Vagina (tissue), 2 donors: ENCODE data around the gene CFDP1. TPM values are rescaled to one million over a fixed set of nuclear protein-coding genes. Genes with fewer than 3 reads are reported as not detected.
A peak's percentile ranks its signal among the peaks of the same experiment; 100 is the strongest.

Source experiments
- DNase-seq, 2 donors: peaks; one replicate each; pipeline ENCODE4 v3.0.0-alpha.2; 2017; ENCODE audit errors: extremely low spot score in 2 of 2
- H3K27ac ChIP-seq: fragments of 200-600 bp; sonication (generic); one replicate; pipeline ENCODE4 v1.5.1; 2019
- H3K27me3 ChIP-seq: fragments of 200-600 bp; sonication (generic); one replicate; pipeline ENCODE4 v1.5.1; 2019
- H3K36me3 ChIP-seq, 2 donors: fragments of 200-600 bp; sonication (generic); one replicate each; pipeline ENCODE4 v1.5.1; 2017 to 2019
- H3K4me1 ChIP-seq: fragments of 200-600 bp; sonication (generic); one replicate; pipeline ENCODE4 v1.5.1; 2019
- H3K4me3 ChIP-seq, 2 donors: fragments of 200-600 bp; sonication (generic); 1 replicate in 1 of 2; 2 replicates in 1 of 2; pipeline ENCODE4 v1.5.1; 2016 to 2019
- H3K9me3 ChIP-seq: fragments of 200-600 bp; sonication (generic); one replicate; pipeline ENCODE4 v1.5.1; 2019
- POLR2A ChIP-seq, 2 donors: fragments of 450-650 bp; IDR thresholded peaks; one replicate each; pipeline ENCODE4 v1.6.1; 2017; ENCODE audit warnings: antibody characterized with exemption in 2 of 2, mild to moderate bottlenecking in 2 of 2, moderate library complexity in 2 of 2
- POLR2AphosphoS5 ChIP-seq, 2 donors: sonication (generic); formaldehyde crosslinking; IDR thresholded peaks; one replicate each; pipeline ENCODE4 v1.9.0; 2017; ENCODE audit warnings: antibody characterized with exemption in 2 of 2, mild to moderate bottlenecking in 2 of 2, low read depth in 1 of 2; ENCODE audit not compliant: insufficient read depth in 1 of 2
- intact Hi-C: fragments of 100-400 bp; cut with DNase I; formaldehyde crosslinking; loops from one replicate; pipeline ENCODE4 v1.15.1; 2023
- total RNA-seq: library from RNA; depleted of rRNA; stranded (reverse); fragments of >200 nt; gene quantifications from one replicate; pipeline ENCODE4 v1.2.3, GENCODE V29; 2016
- TF ChIP-seq, protein P1 (sequence below), 3 experiments: fragments of 450-650 bp in 2 of 3; fragments of 200-600 bp in 1 of 3; sonication (generic) in 1 of 3; IDR thresholded peaks; one replicate each; pipeline ENCODE4 v1.5.1; 2017 to 2019; ENCODE audit warnings: antibody characterized with exemption in 3 of 3, mild to moderate bottlenecking in 2 of 3, moderate library complexity in 2 of 3

Gene CFDP1
- total RNA-seq, 1 donor from 2014 or later: 45.7 TPM

DNA sequence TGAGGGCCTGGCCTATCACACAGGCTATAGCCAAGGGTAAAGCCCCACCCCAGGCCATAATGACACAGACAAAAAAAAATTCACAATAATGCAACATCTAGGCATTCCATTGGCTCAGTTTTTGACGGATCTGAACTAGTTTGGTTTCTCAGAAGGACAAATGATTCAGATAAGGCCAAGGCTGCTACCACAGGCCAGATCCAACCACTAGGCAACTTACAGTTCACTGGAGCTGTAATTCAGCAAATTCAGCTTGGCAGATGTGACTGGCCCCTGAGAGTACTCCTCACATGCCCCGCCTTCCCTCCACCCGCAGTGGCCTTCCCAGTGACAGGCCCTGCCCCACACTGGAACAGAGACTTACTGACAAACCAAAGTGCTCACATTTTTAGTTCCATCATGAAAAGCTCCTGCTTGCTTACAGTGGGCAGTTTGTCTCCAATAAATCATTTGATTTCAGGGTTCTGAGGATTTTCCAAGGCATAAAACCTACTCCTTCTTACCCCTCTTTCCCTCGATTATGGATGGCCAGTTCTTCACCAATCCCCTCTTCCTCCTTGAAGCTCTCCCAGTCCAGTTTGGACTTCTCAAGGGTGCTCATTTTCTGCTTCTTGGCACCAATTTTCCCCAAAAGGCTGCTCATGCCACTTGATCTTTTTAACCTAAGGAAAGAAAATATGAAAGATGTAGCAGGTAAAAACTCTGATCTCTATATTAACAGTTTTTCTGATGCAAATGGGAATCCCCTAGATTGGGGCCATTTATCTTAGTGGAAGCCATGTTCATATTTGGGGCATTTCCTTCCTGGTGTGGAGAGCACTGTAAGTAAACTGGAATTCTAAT lies 128.6 kb downstream of the CFDP1 start:
- TF ChIP-seq, protein P1, sequence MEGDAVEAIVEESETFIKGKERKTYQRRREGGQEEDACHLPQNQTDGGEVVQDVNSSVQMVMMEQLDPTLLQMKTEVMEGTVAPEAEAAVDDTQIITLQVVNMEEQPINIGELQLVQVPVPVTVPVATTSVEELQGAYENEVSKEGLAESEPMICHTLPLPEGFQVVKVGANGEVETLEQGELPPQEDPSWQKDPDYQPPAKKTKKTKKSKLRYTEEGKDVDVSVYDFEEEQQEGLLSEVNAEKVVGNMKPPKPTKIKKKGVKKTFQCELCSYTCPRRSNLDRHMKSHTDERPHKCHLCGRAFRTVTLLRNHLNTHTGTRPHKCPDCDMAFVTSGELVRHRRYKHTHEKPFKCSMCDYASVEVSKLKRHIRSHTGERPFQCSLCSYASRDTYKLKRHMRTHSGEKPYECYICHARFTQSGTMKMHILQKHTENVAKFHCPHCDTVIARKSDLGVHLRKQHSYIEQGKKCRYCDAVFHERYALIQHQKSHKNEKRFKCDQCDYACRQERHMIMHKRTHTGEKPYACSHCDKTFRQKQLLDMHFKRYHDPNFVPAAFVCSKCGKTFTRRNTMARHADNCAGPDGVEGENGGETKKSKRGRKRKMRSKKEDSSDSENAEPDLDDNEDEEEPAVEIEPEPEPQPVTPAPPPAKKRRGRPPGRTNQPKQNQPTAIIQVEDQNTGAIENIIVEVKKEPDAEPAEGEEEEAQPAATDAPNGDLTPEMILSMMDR (IDR thresholded peaks at IDR 0.05): no peak
- TF ChIP-seq POLR2A (IDR thresholded peaks at IDR 0.05) (no peak), POLR2AphosphoS5 (IDR thresholded peaks at IDR 0.05; ENCODE audit: insufficient read depth in 1 of 2, low read depth in 1 of 2) (no peak)
- no peaks in the 10 kb centered on the region for H3K9me3 ChIP-seq
- H3K4me1 ChIP-seq: peaks cover 38% of the 10 kb centered on the region
- no peak for DNase-seq
- no peak overlapping the region for H3K4me3 ChIP-seq
- intact Hi-C loops: loop anchor here (5.0 to 10.0 kb wide), 2 partner anchors 52 to 80 kb away; partner anchors contain the start of gene BCAR1
- peak overlapping the region; percentile 90 for H3K27ac ChIP-seq
- peaks cover 0 to 5% of the 10 kb centered on the region in 2 donors for H3K36me3 ChIP-seq
- no peaks in the 10 kb centered on the region for H3K27me3 ChIP-seq

GRCh38 chr16:75301804-75302203 lies 131.5 kb downstream of the CFDP1 start:
- Histone ChIP-seq H3K36me3 (peaks cover 0 to 5% of the 10 kb centered on the region in 2 donors), H3K9me3 (no peaks in the 10 kb centered on the region), H3K27ac (no peak overlapping the region), H3K4me1 (peaks cover 30% of the 10 kb centered on the region), H3K27me3 (no peaks in the 10 kb centered on the region), H3K4me3 (no peak overlapping the region)
- intact Hi-C loops: loop anchor here (5.0 to 10.0 kb wide), 2 partner anchors 50 to 83 kb away; partner anchors contain the start of gene BCAR1
- DNase-seq: no peak
- TF ChIP-seq, protein P1 (IDR thresholded peaks at IDR 0.05): no peak
- TF ChIP-seq POLR2AphosphoS5 (IDR thresholded peaks at IDR 0.05; ENCODE audit: insufficient read depth in 1 of 2, low read depth in 1 of 2): no peak
- no peak for TF ChIP-seq POLR2A (IDR thresholded peaks at IDR 0.05)

- no peak overlapping the region for H3K27ac ChIP-seq
- intact Hi-C loops: no loop called here
- H3K9me3 ChIP-seq: no peaks in the 10 kb centered on the region
- TF ChIP-seq, protein P1 (IDR thresholded peaks at IDR 0.05): no peak
- peaks cover 0 to 10% of the 10 kb centered on the region in 2 donors for H3K36me3 ChIP-seq
- no peaks in the 10 kb centered on the region for H3K27me3 ChIP-seq
- DNase-seq: no peak
- peaks cover 17% of the 10 kb centered on the region for H3K4me1 ChIP-seq
- no peak overlapping the region for H3K4me3 ChIP-seq
Observed at GRCh38 chr16:75298267-75298666, 135.0 kb downstream of the CFDP1 start.

GRCh38 chr16:75296606-75297005 lies 136.7 kb downstream of the CFDP1 start:
- Histone ChIP-seq H3K9me3 (no peaks in the 10 kb centered on the region), H3K27me3 (no peaks in the 10 kb centered on the region), H3K27ac (no peak overlapping the region), H3K4me3 (no peak overlapping the region), H3K4me1 (peaks cover 22% of the 10 kb centered on the region), H3K36me3 (peaks cover 0 to 13% of the 10 kb centered on the region in 2 donors)
- no peak for DNase-seq
- intact Hi-C loops: no loop called here
- TF ChIP-seq POLR2A (IDR thresholded peaks at IDR 0.05): no peak
- TF ChIP-seq, protein P1 (IDR thresholded peaks at IDR 0.05): no peak
- TF ChIP-seq POLR2AphosphoS5 (IDR thresholded peaks at IDR 0.05; ENCODE audit: insufficient read depth in 1 of 2, low read depth in 1 of 2): no peak
